ENCODE data around the gene LRP1-AS. TPM values are rescaled to one million over a fixed set of nuclear protein-coding genes. Genes with fewer than 3 reads are reported as not detected.

Gene LRP1-AS
- total and polyA plus RNA-seq, 4 donors: not detected

GRCh38 chr12:57145460-57146059 lies 1.9 kb downstream of the LRP1-AS start:
- Histone ChIP-seq H3K4me1 (ENCODE audit: control insufficient read depth in 1 of 2, insufficient read depth in 2 of 2, low read length in 2 of 2) (no peaks in the 10 kb centered on the region), H3K36me3 (ENCODE audit: control insufficient read depth in 1 of 2, insufficient read depth in 2 of 2, low read length in 1 of 2) (peaks cover 3 to 16% of the 10 kb centered on the region in 2 donors), H3K27ac (ENCODE audit: low read depth in 1 of 2, low read length in 2 of 2) (peak overlapping the region in 1 of 2 donors; percentile 9), H3K9me3 (ENCODE audit: control insufficient read depth, low read length) (no peaks in the 10 kb centered on the region), H3K4me3 (ENCODE audit: low read length in 2 of 2) (no peak overlapping the region), H3K27me3 (ENCODE audit: control insufficient read depth in 1 of 2, insufficient read depth in 2 of 2, low read length in 1 of 2) (no peaks in the 10 kb centered on the region)
- intact Hi-C loops (cut with DNase I): no loop called here
- DNase-seq (peak in 1 of 2 donors; percentile 64), ATAC-seq (ENCODE audit: low FRiP score) (no peak)
- 24 to 29% methylated on average over 10 of the region's 10 CpGs for WGBS, 2 donors

GRCh38 chr12:57143454-57143853 lies 4.0 kb downstream of the LRP1-AS start:
- H3K9me3 ChIP-seq (ENCODE audit: control insufficient read depth, low read length): no peaks in the 10 kb centered on the region
- ATAC-seq (ENCODE audit: low FRiP score) (no peak), DNase-seq (no peak)
- H3K4me1 ChIP-seq (ENCODE audit: control insufficient read depth in 1 of 2, insufficient read depth in 2 of 2, low read length in 2 of 2): no peaks in the 10 kb centered on the region
- WGBS, 2 donors: 75 to 81% methylated on average over 4 of the region's 4 CpGs
- peaks cover 12 to 22% of the 10 kb centered on the region in 2 donors for H3K36me3 ChIP-seq (ENCODE audit: control insufficient read depth in 1 of 2, insufficient read depth in 2 of 2, low read length in 1 of 2)
- H3K27ac ChIP-seq (ENCODE audit: low read depth in 1 of 2, low read length in 2 of 2): no peak overlapping the region
- H3K4me3 ChIP-seq (ENCODE audit: low read length in 2 of 2): no peak overlapping the region
- H3K27me3 ChIP-seq (ENCODE audit: control insufficient read depth in 1 of 2, insufficient read depth in 2 of 2, low read length in 1 of 2): no peaks in the 10 kb centered on the region
- intact Hi-C loops (cut with DNase I): no loop called here

GRCh38 chr12:57142727-57143126 lies 4.7 kb downstream of the LRP1-AS start:
- no peak for ATAC-seq (ENCODE audit: low FRiP score)
- H3K36me3 ChIP-seq (ENCODE audit: control insufficient read depth in 1 of 2, insufficient read depth in 2 of 2, low read length in 1 of 2): peaks cover 12 to 22% of the 10 kb centered on the region in 2 donors
- WGBS, 2 donors: 59 to 68% methylated on average over 7 of the region's 7 CpGs
- H3K9me3 ChIP-seq (ENCODE audit: control insufficient read depth, low read length): no peaks in the 10 kb centered on the region
- no peak overlapping the region for H3K27ac ChIP-seq (ENCODE audit: low read depth in 1 of 2, low read length in 2 of 2)
- H3K4me1 ChIP-seq (ENCODE audit: control insufficient read depth in 1 of 2, insufficient read depth in 2 of 2, low read length in 2 of 2): no peaks in the 10 kb centered on the region
- intact Hi-C loops (cut with DNase I): no loop called here
- DNase-seq: no peak
- H3K27me3 ChIP-seq (ENCODE audit: control insufficient read depth in 1 of 2, insufficient read depth in 2 of 2, low read length in 1 of 2): no peaks in the 10 kb centered on the region
- no peak overlapping the region for H3K4me3 ChIP-seq (ENCODE audit: low read length in 2 of 2)

GRCh38 chr12:57142121-57142520 lies 5.3 kb downstream of the LRP1-AS start:
- H3K36me3 ChIP-seq (ENCODE audit: control insufficient read depth in 1 of 2, insufficient read depth in 2 of 2, low read length in 1 of 2): peaks cover 12 to 22% of the 10 kb centered on the region in 2 donors
- no peaks in the 10 kb centered on the region for H3K27me3 ChIP-seq (ENCODE audit: control insufficient read depth in 1 of 2, insufficient read depth in 2 of 2, low read length in 1 of 2)
- 47 to 56% methylated on average over 9 of the region's 9 CpGs for WGBS, 2 donors
- intact Hi-C loops (cut with DNase I): no loop called here
- DNase-seq (peak in 1 of 2 donors; percentile 35), ATAC-seq (ENCODE audit: low FRiP score) (no peak)
- H3K9me3 ChIP-seq (ENCODE audit: control insufficient read depth, low read length): no peaks in the 10 kb centered on the region
- H3K4me3 ChIP-seq (ENCODE audit: low read length in 2 of 2): no peak overlapping the region
- no peak overlapping the region for H3K27ac ChIP-seq (ENCODE audit: low read depth in 1 of 2, low read length in 2 of 2)
- H3K4me1 ChIP-seq (ENCODE audit: control insufficient read depth in 1 of 2, insufficient read depth in 2 of 2, low read length in 2 of 2): no peaks in the 10 kb centered on the region

- H3K4me1 ChIP-seq (ENCODE audit: control insufficient read depth in 1 of 2, insufficient read depth in 2 of 2, low read length in 2 of 2): no peaks in the 10 kb centered on the region
- no peak overlapping the region for H3K4me3 ChIP-seq (ENCODE audit: low read length in 2 of 2)
- intact Hi-C loops (cut with DNase I): no loop called here
- no peaks in the 10 kb centered on the region for H3K27me3 ChIP-seq (ENCODE audit: control insufficient read depth in 1 of 2, insufficient read depth in 2 of 2, low read length in 1 of 2)
- H3K27ac ChIP-seq (ENCODE audit: low read depth in 1 of 2, low read length in 2 of 2): no peak overlapping the region
- 80 to 81% methylated on average over 8 of the region's 8 CpGs for WGBS, 2 donors
- DNase-seq (peak in 1 of 2 donors; percentile 32), ATAC-seq (ENCODE audit: low FRiP score) (no peak)
- H3K9me3 ChIP-seq (ENCODE audit: control insufficient read depth, low read length): no peaks in the 10 kb centered on the region
- peaks cover 12 to 22% of the 10 kb centered on the region in 2 donors for H3K36me3 ChIP-seq (ENCODE audit: control insufficient read depth in 1 of 2, insufficient read depth in 2 of 2, low read length in 1 of 2)
Measured at GRCh38 chr12:57141249-57141648, 6.2 kb downstream of the LRP1-AS start.

- 60 to 63% methylated on average over 6 of the region's 6 CpGs for WGBS, 2 donors
- Histone ChIP-seq H3K36me3 (ENCODE audit: control insufficient read depth in 1 of 2, insufficient read depth in 2 of 2, low read length in 1 of 2) (peaks cover 12 to 20% of the 10 kb centered on the region in 2 donors), H3K4me1 (ENCODE audit: control insufficient read depth in 1 of 2, insufficient read depth in 2 of 2, low read length in 2 of 2) (no peaks in the 10 kb centered on the region), H3K27ac (ENCODE audit: low read depth in 1 of 2, low read length in 2 of 2) (no peak overlapping the region), H3K9me3 (ENCODE audit: control insufficient read depth, low read length) (no peaks in the 10 kb centered on the region), H3K27me3 (ENCODE audit: control insufficient read depth in 1 of 2, insufficient read depth in 2 of 2, low read length in 1 of 2) (no peaks in the 10 kb centered on the region), H3K4me3 (ENCODE audit: low read length in 2 of 2) (no peak overlapping the region)
- intact Hi-C loops (cut with DNase I): no loop called here
- no peak for ATAC-seq (ENCODE audit: low FRiP score)
- DNase-seq: peak in 1 of 2 donors; percentile 35
Measured at GRCh38 chr12:57139796-57140649, 7.4 kb downstream of the LRP1-AS start.

GRCh38 chr12:57138526-57139272 lies 8.7 kb downstream of the LRP1-AS start:
- Histone ChIP-seq H3K9me3 (ENCODE audit: control insufficient read depth, low read length) (no peaks in the 10 kb centered on the region), H3K36me3 (ENCODE audit: control insufficient read depth in 1 of 2, insufficient read depth in 2 of 2, low read length in 1 of 2) (peaks cover 12 to 16% of the 10 kb centered on the region in 2 donors), H3K27me3 (ENCODE audit: control insufficient read depth in 1 of 2, insufficient read depth in 2 of 2, low read length in 1 of 2) (no peaks in the 10 kb centered on the region), H3K4me3 (ENCODE audit: low read length in 2 of 2) (no peak overlapping the region), H3K4me1 (ENCODE audit: control insufficient read depth in 1 of 2, insufficient read depth in 2 of 2, low read length in 2 of 2) (peaks cover 0 to under 1% of the 10 kb centered on the region in 2 donors), H3K27ac (ENCODE audit: low read depth in 1 of 2, low read length in 2 of 2) (peak overlapping the region in 1 of 2 donors; percentile 14)
- intact Hi-C loops (cut with DNase I): no loop called here
- DNase-seq: peak; percentile 89 to 92
- peak; percentile 50 for ATAC-seq (ENCODE audit: low FRiP score)
- WGBS, 2 donors: 71 to 72% methylated on average over 13 of the region's 13 CpGs

GRCh38 chr12:57135527-57136326 lies 11.7 kb downstream of the LRP1-AS start:
- ATAC-seq (ENCODE audit: low FRiP score) (peak; percentile 57), DNase-seq (peak; percentile 80 to 86)
- intact Hi-C loops (cut with DNase I): no loop called here
- peaks cover 6 to 9% of the 10 kb centered on the region in 2 donors for H3K36me3 ChIP-seq (ENCODE audit: control insufficient read depth in 1 of 2, insufficient read depth in 2 of 2, low read length in 1 of 2)
- WGBS, 2 donors: 5 to 9% methylated on average over 18 of the region's 18 CpGs
- H3K9me3 ChIP-seq (ENCODE audit: control insufficient read depth, low read length): no peaks in the 10 kb centered on the region
- H3K27ac ChIP-seq (ENCODE audit: low read depth in 1 of 2, low read length in 2 of 2): peak overlapping the region; percentile 20 to 38
- no peaks in the 10 kb centered on the region for H3K27me3 ChIP-seq (ENCODE audit: control insufficient read depth in 1 of 2, insufficient read depth in 2 of 2, low read length in 1 of 2)
- no peak overlapping the region for H3K4me3 ChIP-seq (ENCODE audit: low read length in 2 of 2)
- H3K4me1 ChIP-seq (ENCODE audit: control insufficient read depth in 1 of 2, insufficient read depth in 2 of 2, low read length in 2 of 2): peaks cover 3 to 6% of the 10 kb centered on the region in 2 donors

Data from aorta (tissue), 5 donors.